ENCODE results near the gene SLIT3. TPM values are rescaled to one million over a fixed set of nuclear protein-coding genes. Genes with fewer than 3 reads are reported as not detected.

The SLIT3 gene
- total RNA-seq, 1 donor from 2014 or later: 0.22 TPM

GRCh38 chr5:168765551-168766425, 535.2 kb downstream of the SLIT3 start:
- Histone ChIP-seq H3K9ac (no peak overlapping the region), H3K4me3 (no peak overlapping the region)
- no peak overlapping the region for H3K4me3 Mint-ChIP-seq

GRCh38 chr5:168765086-168765550, 535.8 kb downstream of the SLIT3 start:
- Mint-ChIP-seq H3K27ac (no peak overlapping the region), H3K4me1 (peaks cover 7% of the 10 kb centered on the region), H3K27me3 (ENCODE audit: insufficient read depth, low read depth) (peaks cover 5% of the 10 kb centered on the region), H3K4me3 (no peak overlapping the region), H3K9me3 (peaks cover 11% of the 10 kb centered on the region), H3K36me3 (peaks cover 6% of the 10 kb centered on the region)
- no peak overlapping the region for H3K27ac ChIP-seq
- TF ChIP-seq EZH2 (IDR thresholded peaks at IDR 0.05) (no peak), CTCF (IDR thresholded peaks at IDR 0.05) (no peak), EZH2phosphoT487 (IDR thresholded peaks at IDR 0.05) (no peak)
- no peaks in the 10 kb centered on the region for H4K20me1 ChIP-seq (ENCODE audit: low read depth)
- no peaks in the 10 kb centered on the region for H3K9me3 ChIP-seq (ENCODE audit: low read depth)
- H3K27me3 ChIP-seq: no peaks in the 10 kb centered on the region
- H3K36me3 ChIP-seq: no peaks in the 10 kb centered on the region
- H3K4me1 ChIP-seq: no peaks in the 10 kb centered on the region
- H3K4me3 ChIP-seq: no peak overlapping the region
- no peak overlapping the region for H2AFZ ChIP-seq (replicated peaks)
- H3K4me2 ChIP-seq: no peak overlapping the region
- no peak overlapping the region for H3K9ac ChIP-seq
- H3K79me2 ChIP-seq (ENCODE audit: low read depth): no peaks in the 10 kb centered on the region
- no peak for DNase-seq (ENCODE audit: low spot score)
- no peaks in the 10 kb centered on the region for H3F3A ChIP-seq (ENCODE audit: low read depth)

More at GRCh38 chr5:168765551-168766425, 535.2 kb downstream of the SLIT3 start:
- H3K27me3 Mint-ChIP-seq (ENCODE audit: insufficient read depth, low read depth): peaks cover 5% of the 10 kb centered on the region
- no peak for TF ChIP-seq EZH2phosphoT487 (IDR thresholded peaks at IDR 0.05)
- TF ChIP-seq EZH2 (IDR thresholded peaks at IDR 0.05): no peak
- TF ChIP-seq CTCF (IDR thresholded peaks at IDR 0.05): no peak
- no peaks in the 10 kb centered on the region for H3K9me3 ChIP-seq (ENCODE audit: low read depth)
- H3K4me2 ChIP-seq: no peak overlapping the region
- H3K36me3 Mint-ChIP-seq: peaks cover 6% of the 10 kb centered on the region
- H2AFZ ChIP-seq (replicated peaks): no peak overlapping the region
- no peaks in the 10 kb centered on the region for H3K79me2 ChIP-seq (ENCODE audit: low read depth)
- no peaks in the 10 kb centered on the region for H3K4me1 ChIP-seq
- peaks cover 7% of the 10 kb centered on the region for H3K4me1 Mint-ChIP-seq
- no peaks in the 10 kb centered on the region for H3F3A ChIP-seq (ENCODE audit: low read depth)
- no peak overlapping the region for H3K27ac Mint-ChIP-seq
- H3K36me3 ChIP-seq: no peaks in the 10 kb centered on the region
- no peaks in the 10 kb centered on the region for H4K20me1 ChIP-seq (ENCODE audit: low read depth)
- no peak overlapping the region for H3K27ac ChIP-seq
- no peak for DNase-seq (ENCODE audit: low spot score)
- H3K9me3 Mint-ChIP-seq: peaks cover 11% of the 10 kb centered on the region
- H3K27me3 ChIP-seq: no peaks in the 10 kb centered on the region

GRCh38 chr5:168756453-168757391, 544.2 kb downstream of the SLIT3 start:
- H3K27ac ChIP-seq: no peak overlapping the region
- H3K79me2 ChIP-seq (ENCODE audit: low read depth): no peaks in the 10 kb centered on the region
- H3K4me2 ChIP-seq: no peak overlapping the region
- peaks cover 9% of the 10 kb centered on the region for H3K4me1 ChIP-seq
- no peak overlapping the region for H3K4me3 ChIP-seq
- peaks cover 4% of the 10 kb centered on the region for H3K27me3 Mint-ChIP-seq (ENCODE audit: insufficient read depth, low read depth)
- no peaks in the 10 kb centered on the region for H3K36me3 Mint-ChIP-seq
- H3K27me3 ChIP-seq: no peaks in the 10 kb centered on the region
- no peaks in the 10 kb centered on the region for H4K20me1 ChIP-seq (ENCODE audit: low read depth)
- H3F3A ChIP-seq (ENCODE audit: low read depth): no peaks in the 10 kb centered on the region
- no peak overlapping the region for H3K4me3 Mint-ChIP-seq
- no peaks in the 10 kb centered on the region for H3K9me3 ChIP-seq (ENCODE audit: low read depth)
- H3K4me1 Mint-ChIP-seq: peaks cover 14% of the 10 kb centered on the region
- H3K9me3 Mint-ChIP-seq: no peaks in the 10 kb centered on the region
- H2AFZ ChIP-seq (replicated peaks): no peak overlapping the region
- H3K36me3 ChIP-seq: no peaks in the 10 kb centered on the region
- peak overlapping the region; percentile 74 for H3K27ac Mint-ChIP-seq
- no peak overlapping the region for H3K9ac ChIP-seq
- TF ChIP-seq CTCF (IDR thresholded peaks at IDR 0.05): no peak
- no peak for TF ChIP-seq EZH2phosphoT487 (IDR thresholded peaks at IDR 0.05)
- TF ChIP-seq EZH2 (IDR thresholded peaks at IDR 0.05): no peak
- DNase-seq (ENCODE audit: low spot score): no peak
